GM12878 (cell line): ENCODE data around the gene CAMTA1. TPM values are rescaled to one million over a fixed set of nuclear protein-coding genes. Genes with fewer than 3 reads are reported as not detected.

Source experiments
- ATAC-seq: fragments of 200-7000 bp; cut with Tn5 transposase; 3 replicates; pipeline ENCODE4 v1.9.1; 2020; ENCODE audit warnings: mild to moderate bottlenecking, moderate library complexity
- BruUV-seq: library from RNA; stranded (reverse); fragments of 400-500 nt; replicated peaks from 2 replicates; lab custom pipeline; 2021; lab: Mats Ljungman, UMichigan
- CTCF ChIA-PET: fragments of 300-600 bp; sonication (Branson Sonifier 250); formaldehyde crosslinking; extraction: SDS; loops from one replicate; lab custom pipeline; 2021; ENCODE audit warnings: inconsistent platforms; lab: Yijun Ruan, JAX
- POLR2A ChIA-PET: fragments of 350-600 bp; formaldehyde crosslinking; extraction: SDS; loops from one replicate; lab custom pipeline; 2021; ENCODE audit warnings: inconsistent platforms; lab: Charles Lee
- RAD21 ChIA-PET: fragments of 300-600 bp; sonication (Branson Sonifier 250); formaldehyde crosslinking; loops from one replicate; lab custom pipeline; 2023; ENCODE audit warnings: antibody characterized with exemption; ENCODE audit not compliant: unreplicated experiment; lab: Charles Lee
- SMC1A ChIA-PET: fragments of 300-600 bp; sonication (Branson Sonifier 250); formaldehyde crosslinking; loops from one replicate; lab custom pipeline; 2023; ENCODE audit not compliant: unreplicated experiment, uncharacterized antibody; lab: Charles Lee
- DNase-seq: peaks from one replicate; pipeline ENCODE4 v3.0.0-alpha.2; 2011; ENCODE audit warnings: low read depth, low spot score
- FAIRE-seq: peaks from 3 replicates; lab custom pipeline; 2011; peaks lifted over from hg19 to GRCh38; lab: Jason Lieb, UNC
- H2AFZ ChIP-seq: 2 replicates; pipeline ENCODE4 v1.6.0; 2011; ENCODE audit warnings: low read depth, low read length, control low read depth; ENCODE audit not compliant: control insufficient read depth
- H3K27ac ChIP-seq: 2 replicates; pipeline ENCODE4 v1.5.1; 2011; ENCODE audit warnings: control low read depth; ENCODE audit not compliant: control insufficient read depth, insufficient read depth
- H3K27me3 ChIP-seq, 2 experiments: replicated peaks in 1 of 2; 2 replicates each; pipeline versions ENCODE4 v1.6.0 to v1.6.1; 2011; ENCODE audit warnings: low read length in 1 of 2; ENCODE audit not compliant: control insufficient read depth in 2 of 2, insufficient read depth in 2 of 2
- H3K36me3 ChIP-seq, 2 experiments: 2 replicates each; pipeline ENCODE4 v1.5.1; 2011; ENCODE audit warnings: low read length in 1 of 2; ENCODE audit not compliant: control insufficient read depth in 2 of 2, insufficient read depth in 2 of 2
- H3K4me1 ChIP-seq: 2 replicates; pipeline ENCODE4 v1.6.1; 2011; ENCODE audit warnings: mild to moderate bottlenecking, low read length, moderate library complexity, mixed read lengths; ENCODE audit not compliant: control insufficient read depth, insufficient read depth
- H3K4me2 ChIP-seq: 2 replicates; pipeline ENCODE4 v1.6.0; 2011; ENCODE audit warnings: control low read depth; ENCODE audit not compliant: control insufficient read depth, insufficient read depth
- H3K4me3 ChIP-seq: fragments of 200-600 bp; sonication (generic); 2 replicates; pipeline ENCODE4 v1.5.1; 2016
- H3K79me2 ChIP-seq: 2 replicates; pipeline ENCODE4 v1.6.0; 2011; ENCODE audit warnings: low read length; ENCODE audit not compliant: control insufficient read depth, insufficient read depth
- H3K9ac ChIP-seq: 2 replicates; pipeline ENCODE4 v1.8.0; 2011; ENCODE audit warnings: low read length, control low read depth, mixed read lengths; ENCODE audit not compliant: control insufficient read depth, insufficient read depth
- H3K9me3 ChIP-seq: replicated peaks from 3 replicates; pipeline ENCODE4 v1.5.1; 2011; ENCODE audit warnings: mild to moderate bottlenecking, low read length; ENCODE audit not compliant: control insufficient read depth, insufficient read depth
- H4K20me1 ChIP-seq: 2 replicates; pipeline ENCODE4 v1.6.0; 2011; ENCODE audit not compliant: control insufficient read depth, insufficient read depth
- CHD2 ChIP-seq: IDR thresholded peaks from 2 replicates; pipeline ENCODE4 v1.6.1; 2011; ENCODE audit warnings: low read depth, low read length, improper control_type of control experiment, borderline replicate concordance
- CREB1 ChIP-seq: IDR thresholded peaks from 2 replicates; pipeline ENCODE4 v1.6.1; 2012; ENCODE audit warnings: low read depth, mild to moderate bottlenecking, inconsistent platforms
- HDAC2 ChIP-seq: fragments of 200-600 bp; sonication (generic); IDR thresholded peaks from 2 replicates; pipeline ENCODE4 v1.6.1; 2017
- HDGF ChIP-seq: fragments of 450-650 bp; IDR thresholded peaks from 2 replicates; pipeline ENCODE4 v1.6.1; 2016; ENCODE audit warnings: antibody characterized with exemption
- IRF4 ChIP-seq: IDR thresholded peaks from 2 replicates; pipeline ENCODE4 v1.6.1; 2011; ENCODE audit warnings: low read depth, low read length
- JUND ChIP-seq: IDR thresholded peaks from 2 replicates; pipeline ENCODE4 v1.6.1; 2012; ENCODE audit warnings: low read depth, mild to moderate bottlenecking, low read length, improper control_type of control experiment, moderate library complexity
- KAT2A ChIP-seq: conservative IDR thresholded peaks from 2 replicates; pipeline ENCODE4 v1.6.1; 2011; ENCODE audit warnings: low read depth, low read length; ENCODE audit not compliant: control insufficient read depth
- KDM1A ChIP-seq: fragments of 200-600 bp; sonication (generic); IDR thresholded peaks from 2 replicates; pipeline ENCODE4 v1.6.1; 2016; ENCODE audit warnings: borderline replicate concordance
- MXI1 ChIP-seq: fragments of 150-350 bp; IDR thresholded peaks from 2 replicates; pipeline ENCODE4 v1.6.1; 2011; ENCODE audit warnings: low read depth, mild to moderate bottlenecking, inconsistent platforms, low read length, improper control_type of control experiment
- PAX8 ChIP-seq: fragments of 450-650 bp; IDR thresholded peaks from 2 replicates; pipeline ENCODE4 v1.6.1; 2017; ENCODE audit warnings: mild to moderate bottlenecking, moderate library complexity
- RFX5 ChIP-seq: IDR thresholded peaks from 2 replicates; pipeline ENCODE4 v1.6.1; 2011; ENCODE audit warnings: low read depth, low read length, improper control_type of control experiment
- SIN3A ChIP-seq: IDR thresholded peaks from 2 replicates; pipeline ENCODE4 v1.6.1; 2012; ENCODE audit warnings: low read depth, low read length, improper control_type of control experiment
- SIX5 ChIP-seq: IDR thresholded peaks from 2 replicates; pipeline ENCODE4 v1.6.1; 2011; ENCODE audit warnings: mild to moderate bottlenecking, low read depth, low read length, moderate library complexity; ENCODE audit not compliant: severe bottlenecking
- WGBS: methylation state at CpG from one replicate; pipeline ENCODE4 v1.1.6; 2016; ENCODE audit warnings: low lambda C conversion rate; ENCODE audit not compliant: insufficient replicate concordance, insufficient coverage; ENCODE audit errors: missing lambda C conversion rate; 5-methylcytosine and 5-hydroxymethylcytosine counted together
- in situ Hi-C: fragments of 300-500 bp; cut with MboI; formaldehyde crosslinking; loops from 9 replicates; pipeline ENCODE4 v1.14.3; 2018; ENCODE audit warnings: mixed read lengths
- intact Hi-C: fragments of 100-400 bp; cut with micrococcal nuclease; formaldehyde crosslinking; loops from one replicate; pipeline ENCODE4 v1.14.2; 2022; ENCODE audit not compliant: unreplicated experiment
- polyA plus RNA-seq, 11 experiments: library from polyadenylated mRNA; depleted of rRNA in 4 of 11; unstranded in 6 of 11; stranded (reverse) in 5 of 11; fragments of >200 nt; fragmentation: Nextera tagmentation in 4 of 11; fragmentation: Illumina TruSeq in 1 of 11; extraction: Ambion mirVana in 4 of 11; extraction: Trizol in 1 of 11; gene quantifications; 1 replicate in 1 of 11; 2 replicates in 10 of 11; pipeline versions ENCODE4 v1.2.1 to v1.2.3, GENCODE V29; 2011 to 2016; ENCODE audit warnings: inconsistent platforms in 2 of 11, missing spikeins in 2 of 11, low read depth in 1 of 11
- total RNA-seq, 4 experiments: library from RNA; depleted of rRNA in 3 of 4; stranded (reverse); fragments of >200 nt in 3 of 4; fragmentation: Illumina TruSeq in 1 of 4; extraction: Trizol in 1 of 4; gene quantifications; 2 replicates each; pipeline versions ENCODE4 v1.2.1 to v1.2.3, GENCODE V29; 2013 to 2021
- TF ChIP-seq, protein P1 (sequence below): fragments of 450-650 bp; IDR thresholded peaks from 2 replicates; pipeline ENCODE4 v1.6.1; 2016; ENCODE audit warnings: mild to moderate bottlenecking
- TF ChIP-seq, protein P2 (sequence below): IDR thresholded peaks from 2 replicates; pipeline ENCODE4 v1.6.1; 2012; ENCODE audit warnings: improper control_type of control experiment, low read depth, low read length; ENCODE audit not compliant: insufficient replicate concordance

The CAMTA1 gene
- total and polyA plus RNA-seq, 10 of the 15 experiments (the other 5 are each of a cell fraction or from before 2014, with no cell fraction given): 37.7 to 148 (median 76.4) TPM

DNA sequence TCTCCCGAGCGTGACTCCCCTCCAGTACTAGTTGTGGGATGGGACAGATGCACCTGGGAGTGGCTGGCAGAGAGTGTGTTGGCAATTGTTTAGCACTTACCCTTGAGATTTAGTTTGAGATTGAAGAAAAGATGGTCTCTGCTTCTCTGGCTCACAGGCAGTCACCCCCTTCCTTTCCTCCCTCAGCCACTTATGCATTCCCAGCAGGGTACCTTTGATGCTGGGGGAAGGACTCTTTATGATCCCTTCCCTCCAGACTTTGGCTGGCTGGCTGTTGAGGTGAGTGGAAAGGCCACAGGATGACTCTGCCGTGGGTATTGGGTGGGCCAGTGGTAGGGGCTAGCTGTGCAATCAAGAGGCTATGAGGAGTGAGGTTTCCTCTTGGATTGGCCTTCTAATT is 236.8 kb downstream of the CAMTA1 start (continued):
- TF ChIP-seq, protein P1, sequence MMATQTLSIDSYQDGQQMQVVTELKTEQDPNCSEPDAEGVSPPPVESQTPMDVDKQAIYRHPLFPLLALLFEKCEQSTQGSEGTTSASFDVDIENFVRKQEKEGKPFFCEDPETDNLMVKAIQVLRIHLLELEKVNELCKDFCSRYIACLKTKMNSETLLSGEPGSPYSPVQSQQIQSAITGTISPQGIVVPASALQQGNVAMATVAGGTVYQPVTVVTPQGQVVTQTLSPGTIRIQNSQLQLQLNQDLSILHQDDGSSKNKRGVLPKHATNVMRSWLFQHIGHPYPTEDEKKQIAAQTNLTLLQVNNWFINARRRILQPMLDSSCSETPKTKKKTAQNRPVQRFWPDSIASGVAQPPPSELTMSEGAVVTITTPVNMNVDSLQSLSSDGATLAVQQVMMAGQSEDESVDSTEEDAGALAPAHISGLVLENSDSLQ: no peak
- TF ChIP-seq RFX5 (no peak), KDM1A (no peak), HDAC2 (no peak), KAT2A (no peak)

DNA sequence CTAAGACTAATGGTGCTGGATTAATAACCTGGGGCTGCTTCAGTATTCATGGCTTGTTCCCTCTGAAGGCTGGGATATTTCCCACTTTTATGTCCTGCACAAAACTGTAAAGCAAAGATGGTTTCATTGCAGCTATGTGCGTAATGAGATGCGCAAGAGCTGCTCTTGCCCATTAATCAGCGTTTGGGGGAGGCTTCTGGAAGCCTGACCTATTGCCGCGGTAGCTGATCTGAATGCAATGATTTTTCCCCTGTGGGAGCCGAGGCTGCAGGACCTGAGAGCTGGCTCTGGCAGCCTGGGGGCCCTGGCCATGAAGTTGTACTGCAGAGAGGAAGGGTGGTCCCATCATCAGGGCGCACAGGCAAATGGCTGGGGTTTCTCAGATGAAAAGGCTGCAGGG is 239.8 kb downstream of the CAMTA1 start:
- Histone ChIP-seq H3K27me3 (peaks cover 0 to 3% of the 10 kb centered on the region in 2 experiments; a peak in 1 of 4 replicates), H3K9me3 (no peaks in the 10 kb centered on the region)
- CTCF ChIA-PET: interaction anchor here (0.6 kb wide), 1 partner anchor 18 kb away, joined by 3 read pairs; no protein-coding TSS in a partner anchor
- in situ Hi-C loops: no loop called here
- intact Hi-C loops: no loop called here
- DNase-seq: no peak
- no peak for TF ChIP-seq SIN3A
- no peak for TF ChIP-seq JUND
- no peak for TF ChIP-seq HDGF
- TF ChIP-seq, protein P2, sequence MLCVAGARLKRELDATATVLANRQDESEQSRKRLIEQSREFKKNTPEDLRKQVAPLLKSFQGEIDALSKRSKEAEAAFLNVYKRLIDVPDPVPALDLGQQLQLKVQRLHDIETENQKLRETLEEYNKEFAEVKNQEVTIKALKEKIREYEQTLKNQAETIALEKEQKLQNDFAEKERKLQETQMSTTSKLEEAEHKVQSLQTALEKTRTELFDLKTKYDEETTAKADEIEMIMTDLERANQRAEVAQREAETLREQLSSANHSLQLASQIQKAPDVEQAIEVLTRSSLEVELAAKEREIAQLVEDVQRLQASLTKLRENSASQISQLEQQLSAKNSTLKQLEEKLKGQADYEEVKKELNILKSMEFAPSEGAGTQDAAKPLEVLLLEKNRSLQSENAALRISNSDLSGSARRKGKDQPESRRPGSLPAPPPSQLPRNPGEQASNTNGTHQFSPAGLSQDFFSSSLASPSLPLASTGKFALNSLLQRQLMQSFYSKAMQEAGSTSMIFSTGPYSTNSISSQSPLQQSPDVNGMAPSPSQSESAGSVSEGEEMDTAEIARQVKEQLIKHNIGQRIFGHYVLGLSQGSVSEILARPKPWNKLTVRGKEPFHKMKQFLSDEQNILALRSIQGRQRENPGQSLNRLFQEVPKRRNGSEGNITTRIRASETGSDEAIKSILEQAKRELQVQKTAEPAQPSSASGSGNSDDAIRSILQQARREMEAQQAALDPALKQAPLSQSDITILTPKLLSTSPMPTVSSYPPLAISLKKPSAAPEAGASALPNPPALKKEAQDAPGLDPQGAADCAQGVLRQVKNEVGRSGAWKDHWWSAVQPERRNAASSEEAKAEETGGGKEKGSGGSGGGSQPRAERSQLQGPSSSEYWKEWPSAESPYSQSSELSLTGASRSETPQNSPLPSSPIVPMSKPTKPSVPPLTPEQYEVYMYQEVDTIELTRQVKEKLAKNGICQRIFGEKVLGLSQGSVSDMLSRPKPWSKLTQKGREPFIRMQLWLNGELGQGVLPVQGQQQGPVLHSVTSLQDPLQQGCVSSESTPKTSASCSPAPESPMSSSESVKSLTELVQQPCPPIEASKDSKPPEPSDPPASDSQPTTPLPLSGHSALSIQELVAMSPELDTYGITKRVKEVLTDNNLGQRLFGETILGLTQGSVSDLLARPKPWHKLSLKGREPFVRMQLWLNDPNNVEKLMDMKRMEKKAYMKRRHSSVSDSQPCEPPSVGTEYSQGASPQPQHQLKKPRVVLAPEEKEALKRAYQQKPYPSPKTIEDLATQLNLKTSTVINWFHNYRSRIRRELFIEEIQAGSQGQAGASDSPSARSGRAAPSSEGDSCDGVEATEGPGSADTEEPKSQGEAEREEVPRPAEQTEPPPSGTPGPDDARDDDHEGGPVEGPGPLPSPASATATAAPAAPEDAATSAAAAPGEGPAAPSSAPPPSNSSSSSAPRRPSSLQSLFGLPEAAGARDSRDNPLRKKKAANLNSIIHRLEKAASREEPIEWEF: no peak
- TF ChIP-seq SIX5: no peak
- TF ChIP-seq IRF4: no peak
- no peak for TF ChIP-seq CREB1
- TF ChIP-seq MXI1: no peak
- no peak for TF ChIP-seq CHD2
- TF ChIP-seq PAX8: no peak
- TF ChIP-seq, all 136 proteins: peak for 0
- Histone ChIP-seq H3K79me2 (no peaks in the 10 kb centered on the region), H3K4me2 (no peak overlapping the region), H3K27ac (no peak overlapping the region), H2AFZ (no peak overlapping the region), H3K36me3 (no peaks in the 10 kb centered on the region), H4K20me1 (no peaks in the 10 kb centered on the region), H3K4me1 (no peaks in the 10 kb centered on the region), H3K4me3 (no peak overlapping the region), H3K9ac (no peak overlapping the region)
- ChIA-PET POLR2A (no interaction called here), SMC1A (no interaction called here), RAD21 (no interaction called here)
- BruUV-seq: no TSS peak
- 69% methylated on average over 7 of the region's 7 CpGs for WGBS
- no peak for FAIRE-seq
- no peak for ATAC-seq
